ENCODE measurements around the gene SPCS2. TPM values are rescaled to one million over a fixed set of nuclear protein-coding genes. Genes with fewer than 3 reads are reported as not detected.

SPCS2 gene
- total and polyA plus RNA-seq, 2 donors (not counting 3 experiments of a cell fraction or from before 2014, with no cell fraction given), result 88.9 to 140 TPM

GRCh38 chr11:75025561-75025960 lies 76.5 kb downstream of the SPCS2 start:
- dilution Hi-C loops (cut with MboI; ENCODE audit: extremely low pct_ligation_motif_present, low sequenced_read_pairs), result no loop called here
- Histone ChIP-seq H3K4me3 (replicated peaks in 1 of 3; ENCODE audit: insufficient read depth in 1 of 3, low read depth in 1 of 3, low read length in 3 of 3) (no peak overlapping the region), H4K20me1 (replicated peaks; ENCODE audit: control insufficient read depth, extremely low read depth, insufficient read depth, low read length) (no peaks in the 10 kb centered on the region), H3K27ac (ENCODE audit: insufficient read depth, low read depth, low read length) (no peak overlapping the region), H3K79me2 (ENCODE audit: control insufficient read depth, insufficient read depth, low read length) (no peaks in the 10 kb centered on the region), H3K9me3 (replicated peaks; ENCODE audit: control insufficient read depth, insufficient read depth, low read length) (no peaks in the 10 kb centered on the region), H3K9me1 (replicated peaks; ENCODE audit: control insufficient read depth, extremely low read depth, insufficient read depth, low read length) (no peaks in the 10 kb centered on the region), H3K36me3 (ENCODE audit: control insufficient read depth in 2 of 2, extremely low read depth in 1 of 2, insufficient read depth in 2 of 2, low read length in 2 of 2) (no peaks in the 10 kb centered on the region), H3K4me2 (ENCODE audit: insufficient read depth, low read length) (no peak overlapping the region), H3K4me1 (ENCODE audit: control insufficient read depth, extremely low read depth, insufficient read depth, low read length) (no peaks in the 10 kb centered on the region), H3K27me3 (ENCODE audit: control insufficient read depth in 2 of 2, insufficient read depth in 2 of 2, low read length in 2 of 2) (peaks cover 0 to 7% of the 10 kb centered on the region in 2 experiments), H2AFZ (ENCODE audit: low read depth, low read length) (no peak overlapping the region), H3K9ac (replicated peaks; ENCODE audit: extremely low read depth, insufficient read depth, low read length) (no peak overlapping the region)
- ChIA-PET POLR2A (no interaction called here), CTCF (interaction anchor here (0.7 to 5.7 kb wide), 8 partner anchors 11 to 223 kb away, joined by 3 to 159 read pairs (median 4); no protein-coding TSS in a partner anchor)
- FAIRE-seq (no peak), DNase-seq (ENCODE audit: low read depth, low spot score) (no peak)
- intact Hi-C loops (cut with micrococcal nuclease), result no loop called here
- TF ChIP-seq POLR2AphosphoS5 (IDR thresholded peaks at IDR 0.05; ENCODE audit: insufficient read depth, low read depth, low read length), result no peak
- no peak for TF ChIP-seq EZH2 (IDR thresholded peaks at IDR 0.05; ENCODE audit: borderline replicate concordance, low read depth, low read length, severe bottlenecking)
- TF ChIP-seq FOS (IDR thresholded peaks at IDR 0.05; ENCODE audit: borderline replicate concordance, insufficient read depth, low read length), result no peak
- TF ChIP-seq MAX (IDR thresholded peaks at IDR 0.05; ENCODE audit: insufficient read depth, insufficient read length), result no peak
- TF ChIP-seq GATA2 (IDR thresholded peaks at IDR 0.05; ENCODE audit: insufficient read depth, insufficient read length, low read depth, low read length), result no peak
- TF ChIP-seq JUN (IDR thresholded peaks at IDR 0.05; ENCODE audit: borderline replicate concordance, insufficient read depth, insufficient read length, low read depth), result no peak
- TF ChIP-seq CTCF (IDR thresholded peaks at IDR 0.05; ENCODE audit: extremely low read depth in 1 of 2, insufficient read depth in 1 of 2, low read depth in 1 of 2, low read length in 2 of 2), result no peak
- TF ChIP-seq POLR2A (IDR thresholded peaks at IDR 0.05; ENCODE audit: low read depth, low read length), result no peak
- TF ChIP-seq MYC (IDR thresholded peaks at IDR 0.05; ENCODE audit: low read depth, low read length), result no peak
- no TSS peak for BruUV-seq (replicated peaks)
